Natural killer cell (primary cell): Measurements from ENCODE around the gene PRKAG2. TPM values are rescaled to one million over a fixed set of nuclear protein-coding genes. Genes with fewer than 3 reads are reported as not detected.

Experiments used
- ATAC-seq, 3 donors: fragments of 150-1000 bp in 2 of 3; fragments of 200-7000 bp in 1 of 3; cut with Tn5 transposase; 1 replicate in 1 of 3; 2 replicates in 2 of 3; pipeline ENCODE4 v1.10.0; 2021; ENCODE audit warnings: mild to moderate bottlenecking in 2 of 3, moderate library complexity in 2 of 3
- DNase-seq, 2 donors: peaks; one replicate each; pipeline versions ENCODE4 v3.0.0 to v3.0.0-alpha.2; 2013 to 2021; ENCODE audit warnings: mixed read lengths in 1 of 2
- H3K27ac ChIP-seq: one replicate; pipeline ENCODE4 v1.5.1; 2013; ENCODE audit warnings: mild to moderate bottlenecking, low read length
- H3K27me3 ChIP-seq: one replicate; pipeline ENCODE4 v1.6.1; 2013; ENCODE audit warnings: low read length; ENCODE audit not compliant: control insufficient read depth, insufficient read depth
- H3K36me3 ChIP-seq: one replicate; pipeline ENCODE4 v1.6.1; 2013; ENCODE audit warnings: low read length; ENCODE audit not compliant: control insufficient read depth, insufficient read depth
- H3K4me1 ChIP-seq: one replicate; pipeline ENCODE4 v1.6.1; 2013; ENCODE audit warnings: low read length; ENCODE audit not compliant: control insufficient read depth, insufficient read depth
- H3K4me3 ChIP-seq: one replicate; pipeline ENCODE4 v1.5.1; 2013; ENCODE audit warnings: low read length
- H3K9me3 ChIP-seq: one replicate; pipeline ENCODE4 v1.6.1; 2013; ENCODE audit warnings: low read length; ENCODE audit not compliant: control insufficient read depth, insufficient read depth
- H3K27ac Mint-ChIP-seq, 2 donors: one replicate each; pipeline ENCODE4 v1.8.0; 2022; ENCODE audit warnings: mild to moderate bottlenecking in 2 of 2, mixed read lengths in 2 of 2, moderate library complexity in 1 of 2
- H3K27me3 Mint-ChIP-seq, 2 donors: one replicate each; pipeline ENCODE4 v1.8.0; 2022; ENCODE audit warnings: low read depth in 2 of 2, mixed read lengths in 2 of 2
- H3K36me3 Mint-ChIP-seq: one replicate; pipeline ENCODE4 v1.8.0; 2022; ENCODE audit warnings: mixed read lengths
- H3K4me1 Mint-ChIP-seq, 2 donors: one replicate each; pipeline ENCODE4 v1.8.0; 2022; ENCODE audit warnings: mixed read lengths in 2 of 2
- H3K4me3 Mint-ChIP-seq: one replicate; pipeline ENCODE4 v1.8.0; 2022; ENCODE audit warnings: mild to moderate bottlenecking, moderate library complexity, mixed read lengths
- H3K9me3 Mint-ChIP-seq, 2 donors: one replicate each; pipeline ENCODE4 v1.8.0; 2022; ENCODE audit warnings: mixed read lengths in 2 of 2
- WGBS: methylation state at CpG from one replicate; pipeline ENCODE4 v1.1.7; 2013; ENCODE audit warnings: missing lambda C conversion rate; ENCODE audit not compliant: insufficient coverage; 5-methylcytosine and 5-hydroxymethylcytosine counted together
- intact Hi-C: fragments of 100-400 bp; cut with micrococcal nuclease; formaldehyde crosslinking; loops from one replicate; pipeline ENCODE4 v1.14.2; 2022
- total RNA-seq, 4 donors: library from RNA; stranded (reverse); fragments of 120-200 nt in 1 of 4; gene quantifications; one replicate each; pipeline versions ENCODE4 v1.2.3 to v1.2.4, GENCODE V29; 2013 to 2022
- TF ChIP-seq, protein P1 (sequence below): fragments of 200-600 bp; IDR thresholded peaks from one replicate; pipeline ENCODE4 v1.8.0; 2022; ENCODE audit warnings: antibody characterized with exemption

PRKAG2 gene
- total RNA-seq, 3 donors from 2014 or later (not counting 1 experiment from before 2014, with no cell fraction given): 42.6 to 66.5 (median 64.4) TPM

DNA sequence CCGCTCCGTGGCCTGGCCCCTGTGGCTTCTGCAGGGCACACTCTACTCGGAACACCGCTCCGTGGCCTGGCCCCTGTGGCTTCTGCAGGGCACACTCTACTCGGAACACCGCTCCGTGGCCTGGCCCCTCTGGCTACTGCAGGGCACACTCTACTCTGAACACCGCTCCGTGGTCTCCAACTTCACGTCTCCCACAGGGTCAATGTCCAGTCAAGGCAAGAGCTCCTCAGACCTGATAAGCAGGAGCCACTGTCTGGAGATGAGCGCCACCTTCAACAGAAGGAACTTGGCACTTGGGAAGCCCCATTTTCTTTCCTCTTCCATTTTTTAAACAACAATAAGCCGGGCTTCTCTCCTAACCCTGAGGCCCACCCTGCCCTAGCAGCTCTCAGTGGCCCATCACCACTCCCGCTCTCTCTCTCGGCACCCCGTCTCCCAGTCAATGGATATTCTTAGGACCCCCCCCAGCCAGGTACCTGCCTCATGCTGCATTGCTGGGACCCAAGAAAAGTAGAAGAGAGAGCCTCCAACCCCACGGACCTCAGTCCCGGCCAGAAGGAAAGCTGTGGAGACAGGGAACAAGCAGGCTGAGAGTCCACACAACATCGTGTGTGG lies 56.3 kb downstream of the PRKAG2 start:
- TF ChIP-seq, protein P1, sequence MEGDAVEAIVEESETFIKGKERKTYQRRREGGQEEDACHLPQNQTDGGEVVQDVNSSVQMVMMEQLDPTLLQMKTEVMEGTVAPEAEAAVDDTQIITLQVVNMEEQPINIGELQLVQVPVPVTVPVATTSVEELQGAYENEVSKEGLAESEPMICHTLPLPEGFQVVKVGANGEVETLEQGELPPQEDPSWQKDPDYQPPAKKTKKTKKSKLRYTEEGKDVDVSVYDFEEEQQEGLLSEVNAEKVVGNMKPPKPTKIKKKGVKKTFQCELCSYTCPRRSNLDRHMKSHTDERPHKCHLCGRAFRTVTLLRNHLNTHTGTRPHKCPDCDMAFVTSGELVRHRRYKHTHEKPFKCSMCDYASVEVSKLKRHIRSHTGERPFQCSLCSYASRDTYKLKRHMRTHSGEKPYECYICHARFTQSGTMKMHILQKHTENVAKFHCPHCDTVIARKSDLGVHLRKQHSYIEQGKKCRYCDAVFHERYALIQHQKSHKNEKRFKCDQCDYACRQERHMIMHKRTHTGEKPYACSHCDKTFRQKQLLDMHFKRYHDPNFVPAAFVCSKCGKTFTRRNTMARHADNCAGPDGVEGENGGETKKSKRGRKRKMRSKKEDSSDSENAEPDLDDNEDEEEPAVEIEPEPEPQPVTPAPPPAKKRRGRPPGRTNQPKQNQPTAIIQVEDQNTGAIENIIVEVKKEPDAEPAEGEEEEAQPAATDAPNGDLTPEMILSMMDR: no peak

DNA sequence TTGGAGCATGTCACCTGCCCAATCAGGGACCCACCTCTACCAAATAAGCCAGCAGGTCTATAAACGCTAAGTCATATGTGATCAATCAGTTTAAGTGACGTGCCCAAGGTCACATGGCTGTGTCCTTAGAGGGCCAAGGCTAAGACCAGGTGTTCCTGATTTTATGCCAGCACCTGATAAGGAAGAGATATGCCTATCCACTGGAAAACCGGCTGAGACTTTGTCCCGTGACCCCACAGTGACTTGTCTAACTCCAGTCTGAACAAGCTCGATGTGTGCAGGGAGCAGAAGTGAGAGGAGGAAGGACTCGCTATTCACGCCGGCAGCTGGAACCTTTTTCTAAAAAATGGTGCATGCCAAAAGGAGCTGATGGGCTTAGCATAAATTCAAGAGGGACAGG lies 57.0 kb downstream of the PRKAG2 start:
- TF ChIP-seq, protein P1: no peak
- WGBS: 92% methylated on average over 8 of the region's 8 CpGs
- H3K4me3 Mint-ChIP-seq: no peak overlapping the region

More for the DNA sequence above, 56.3 kb downstream of the PRKAG2 start:
- Histone ChIP-seq H3K27me3 (no peaks in the 10 kb centered on the region), H3K27ac (no peak overlapping the region), H3K36me3 (no peaks in the 10 kb centered on the region), H3K9me3 (no peaks in the 10 kb centered on the region), H3K4me1 (no peaks in the 10 kb centered on the region), H3K4me3 (no peak overlapping the region)
- WGBS: 85% methylated on average over 14 of the region's 19 CpGs
- H3K27me3 Mint-ChIP-seq: no peaks in the 10 kb centered on the region
- no peak overlapping the region for H3K4me3 Mint-ChIP-seq
- no peak overlapping the region for H3K27ac Mint-ChIP-seq
- no peaks in the 10 kb centered on the region for H3K36me3 Mint-ChIP-seq
- no peak for ATAC-seq
- H3K4me1 Mint-ChIP-seq: peaks cover 15 to 34% of the 10 kb centered on the region in 2 donors
- no peaks in the 10 kb centered on the region for H3K9me3 Mint-ChIP-seq
- no peak for DNase-seq
- intact Hi-C loops: no loop called here

DNA sequence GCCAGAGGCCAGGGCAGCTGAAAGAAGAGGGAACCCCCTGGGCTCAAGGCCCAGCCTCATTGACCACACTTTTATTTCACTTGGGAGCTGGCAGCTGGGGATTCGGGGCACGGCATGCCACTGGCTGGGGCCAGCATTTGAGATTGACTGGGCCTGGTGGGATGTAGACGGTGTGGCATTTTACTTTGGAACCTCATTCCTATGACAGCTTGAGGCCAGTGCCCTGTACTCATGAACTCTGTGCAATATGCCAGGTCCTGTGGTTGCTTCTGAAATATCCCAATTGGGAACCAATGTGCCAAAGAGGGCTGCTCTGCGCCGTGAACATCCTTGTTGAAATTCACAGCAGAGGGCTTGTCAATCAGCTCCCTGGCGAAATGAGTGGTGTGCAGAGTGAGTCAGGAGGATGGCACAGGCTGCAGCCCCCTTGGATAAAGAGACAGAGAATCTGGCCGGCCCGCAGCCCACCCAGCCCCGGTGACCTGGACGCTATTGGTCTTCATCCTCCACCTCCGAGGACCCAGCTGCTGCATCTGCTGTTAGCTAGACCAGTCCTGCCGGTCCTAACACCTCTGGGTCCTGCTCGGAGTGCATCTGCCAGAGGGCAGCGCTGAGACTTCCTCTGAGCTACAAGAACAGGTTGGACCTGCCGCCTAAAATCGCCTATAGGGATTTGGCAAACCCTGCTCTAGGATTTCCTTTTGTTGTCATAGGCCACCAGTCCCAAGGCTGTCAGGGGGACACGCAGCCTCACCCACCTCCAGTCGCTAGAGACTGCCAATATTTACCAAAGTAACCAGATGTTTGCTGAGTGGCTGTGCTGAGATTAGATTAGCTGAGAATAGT lies 58.0 kb downstream of the PRKAG2 start:
- Mint-ChIP-seq H3K4me1 (peaks cover 15 to 35% of the 10 kb centered on the region in 2 donors), H3K27ac (no peak overlapping the region), H3K9me3 (no peaks in the 10 kb centered on the region), H3K4me3 (no peak overlapping the region), H3K27me3 (no peaks in the 10 kb centered on the region), H3K36me3 (no peaks in the 10 kb centered on the region)
- Histone ChIP-seq H3K9me3 (no peaks in the 10 kb centered on the region), H3K4me3 (no peak overlapping the region), H3K27ac (no peak overlapping the region), H3K36me3 (no peaks in the 10 kb centered on the region), H3K27me3 (no peaks in the 10 kb centered on the region), H3K4me1 (no peaks in the 10 kb centered on the region)
- WGBS: 85% methylated on average over 17 of the region's 18 CpGs
- intact Hi-C loops: no loop called here
- DNase-seq (no peak), ATAC-seq (no peak)
- TF ChIP-seq, protein P1: no peak

More for the DNA sequence above, 57.0 kb downstream of the PRKAG2 start:
- DNase-seq: no peak
- Histone ChIP-seq H3K27ac (no peak overlapping the region), H3K9me3 (no peaks in the 10 kb centered on the region), H3K4me1 (no peaks in the 10 kb centered on the region), H3K36me3 (no peaks in the 10 kb centered on the region), H3K27me3 (no peaks in the 10 kb centered on the region), H3K4me3 (no peak overlapping the region)
- H3K27ac Mint-ChIP-seq: no peak overlapping the region
- no peaks in the 10 kb centered on the region for H3K27me3 Mint-ChIP-seq
- H3K9me3 Mint-ChIP-seq: no peaks in the 10 kb centered on the region
- no peaks in the 10 kb centered on the region for H3K36me3 Mint-ChIP-seq
- no peak for ATAC-seq
- H3K4me1 Mint-ChIP-seq: peaks cover 15 to 39% of the 10 kb centered on the region in 2 donors
- intact Hi-C loops: no loop called here
